GM19455 (cell line): ENCODE measurements around the gene ERVH48-1.
"Not testable (repeated sequence)": the region's sequence is repeated elsewhere in the genome, so short reads cannot be mapped to it uniquely, and the experiment has no call there.

Experiments used
- ATAC-seq: cut with Tn5 transposase; IDR thresholded peaks from one replicate; pipeline ENCODE4 v1.9.1; 2021; ENCODE audit not compliant: unreplicated experiment

Gene ERVH48-1

DNA sequence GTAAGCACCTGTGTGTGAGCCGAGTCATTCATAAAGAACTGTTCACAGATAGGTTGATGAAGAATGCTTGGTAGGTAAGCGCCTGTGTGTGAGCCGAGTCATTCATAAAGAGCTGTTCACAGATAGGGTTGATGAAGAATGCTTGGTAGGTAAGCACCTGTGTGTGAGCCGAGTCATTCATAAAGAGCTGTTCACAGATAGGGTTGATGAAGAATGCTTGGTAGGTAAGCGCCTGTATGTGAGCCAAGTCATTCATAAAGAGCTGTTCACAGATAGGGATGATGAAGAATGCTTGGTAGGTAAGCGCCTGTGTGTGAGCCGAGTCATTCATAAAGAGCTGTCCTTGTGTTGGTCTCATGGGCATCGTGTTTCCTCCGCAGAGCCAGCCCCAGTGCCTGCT lies 16.9 kb downstream of the ERVH48-1 start:
- not testable (repeated sequence) for ATAC-seq

DNA sequence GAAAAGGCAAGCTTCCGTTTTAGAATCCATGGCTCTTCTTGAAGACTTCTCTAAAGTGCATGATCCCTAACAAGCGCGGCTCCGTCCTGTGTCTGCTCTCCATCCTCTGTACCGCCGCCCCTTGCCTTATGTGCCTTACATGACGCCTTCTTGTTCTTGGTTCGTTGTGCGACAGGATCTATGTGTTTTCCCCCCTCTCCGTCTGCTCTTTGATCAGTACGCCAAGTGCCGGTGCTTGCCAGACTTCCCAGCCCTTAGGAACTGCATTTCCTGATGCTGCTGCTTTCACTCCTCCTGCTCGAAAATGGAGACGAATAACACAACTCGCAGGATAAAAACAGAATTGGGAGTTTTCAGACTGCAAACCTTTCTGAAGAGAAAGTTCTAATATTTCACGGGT lies 19.2 kb downstream of the ERVH48-1 start:
- no peak for ATAC-seq

- ATAC-seq, result no peak
These were observed 20.2 kb downstream of the ERVH48-1 start for GRCh38 chr21:42905195-42905594.

DNA sequence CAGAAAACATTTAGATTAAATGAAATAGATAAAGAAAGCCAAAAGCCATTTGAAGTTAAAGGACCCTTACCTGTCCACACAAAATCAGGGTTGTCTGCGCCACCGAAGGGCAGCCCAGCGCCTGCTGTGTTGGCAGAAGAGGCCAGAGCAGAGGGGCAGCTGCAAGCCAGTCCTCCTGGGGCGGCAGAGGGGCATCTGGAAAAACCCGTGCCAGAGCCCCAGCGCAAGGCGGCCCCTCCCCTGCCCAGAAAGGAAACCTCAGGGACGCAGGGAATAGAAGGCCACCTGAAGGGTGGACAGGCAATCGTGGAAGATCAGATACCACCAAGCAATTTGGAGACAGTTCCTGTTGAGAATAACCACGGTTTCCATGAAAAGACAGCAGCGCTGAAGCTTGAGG lies 21.6 kb downstream of the ERVH48-1 start:
- no peak for ATAC-seq

DNA sequence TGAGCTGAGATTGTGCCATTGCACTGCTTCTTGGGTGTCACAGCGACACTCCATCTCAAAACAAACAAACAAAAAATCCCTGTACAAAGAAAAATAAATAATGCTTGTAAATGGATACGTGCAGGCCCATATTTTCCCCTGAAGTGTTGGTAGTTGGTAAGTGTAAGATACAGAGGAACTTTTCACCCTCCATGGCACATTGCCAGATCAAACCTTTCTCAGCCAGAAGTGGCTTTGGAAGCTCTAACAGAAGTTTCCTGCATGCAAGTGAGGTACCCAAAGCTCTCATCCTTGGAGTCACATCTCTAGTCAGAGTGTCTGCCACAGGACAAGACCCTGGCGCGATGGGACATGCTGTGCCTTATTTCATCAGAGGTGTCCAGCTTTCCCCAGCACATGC lies 25.0 kb downstream of the ERVH48-1 start:
- ATAC-seq, result no peak

DNA sequence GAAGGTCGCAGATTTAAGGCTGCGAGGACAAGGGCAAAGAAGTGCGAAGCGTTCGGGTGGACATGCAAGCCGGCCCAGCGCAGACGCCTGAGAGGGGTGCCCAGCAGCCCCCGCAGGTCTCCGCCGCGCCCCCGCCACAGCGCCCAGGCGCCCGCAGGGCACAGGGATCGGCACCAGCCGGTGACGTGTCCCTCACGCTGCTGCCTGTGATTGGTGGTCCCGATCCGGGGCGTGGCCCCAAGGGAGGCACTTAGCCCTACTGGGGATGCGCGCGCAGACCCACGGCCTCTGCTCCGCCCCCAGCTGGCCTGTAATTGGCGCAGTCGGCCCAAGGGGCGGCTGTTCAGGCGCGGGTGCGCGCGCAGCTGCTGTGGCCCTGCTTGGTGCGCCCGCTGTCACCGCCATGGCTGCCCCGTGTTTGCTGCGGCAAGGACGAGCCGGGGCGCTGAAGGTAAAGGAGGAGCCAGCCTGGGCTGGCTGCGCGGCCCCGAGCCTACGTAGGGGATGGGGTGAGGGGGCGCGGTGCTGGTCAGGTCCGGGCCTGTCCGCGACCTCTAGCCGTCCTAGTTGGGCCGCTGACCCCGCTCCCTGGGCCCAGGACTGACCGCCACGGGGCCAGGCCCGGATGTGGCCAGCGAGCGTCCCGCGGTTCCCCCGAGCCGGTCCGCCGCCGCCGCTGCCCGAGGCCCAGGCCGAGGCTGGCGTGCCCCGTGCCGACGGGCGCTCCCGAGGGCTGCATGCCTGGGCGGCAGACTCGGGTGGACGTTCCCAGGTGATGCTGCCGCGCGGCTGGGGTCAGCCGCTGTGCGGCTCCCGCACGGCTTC lies 32.3 kb downstream of the ERVH48-1 start, which contains the start of gene NDUFV3:
TSS of gene NDUFV3 (plus strand) at position 379 of the 825 bp plus-strand sequence. CDS start at position 404, 25 bp downstream.
- ATAC-seq, result peak; percentile 88

- ATAC-seq, result peak; percentile 20
These were observed 32.9 kb downstream of the ERVH48-1 start for GRCh38 chr21:42892582-42892930.

DNA sequence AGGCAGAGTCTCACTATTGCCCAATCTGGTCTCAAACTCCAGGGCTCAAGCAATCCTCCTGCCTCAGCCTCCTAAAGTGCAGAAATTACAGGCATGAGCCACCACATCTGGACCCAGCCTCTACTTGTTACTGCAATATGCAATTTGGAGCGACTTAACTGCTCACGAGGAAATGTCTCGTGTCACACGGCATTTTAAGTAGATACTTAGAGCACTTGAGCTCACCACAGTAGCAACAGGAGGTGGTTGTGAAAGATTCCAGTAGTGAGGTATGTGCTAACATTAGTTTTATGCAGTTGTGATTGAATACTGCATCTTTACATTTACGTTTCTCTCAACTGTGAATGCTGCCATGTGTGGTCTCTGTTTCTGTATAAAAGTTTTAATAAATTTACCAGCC lies 38.1 kb downstream of the ERVH48-1 start:
- no peak for ATAC-seq

GRCh38 chr21:42883921-42884320 lies 41.5 kb downstream of the ERVH48-1 start:
- ATAC-seq, result no peak

DNA sequence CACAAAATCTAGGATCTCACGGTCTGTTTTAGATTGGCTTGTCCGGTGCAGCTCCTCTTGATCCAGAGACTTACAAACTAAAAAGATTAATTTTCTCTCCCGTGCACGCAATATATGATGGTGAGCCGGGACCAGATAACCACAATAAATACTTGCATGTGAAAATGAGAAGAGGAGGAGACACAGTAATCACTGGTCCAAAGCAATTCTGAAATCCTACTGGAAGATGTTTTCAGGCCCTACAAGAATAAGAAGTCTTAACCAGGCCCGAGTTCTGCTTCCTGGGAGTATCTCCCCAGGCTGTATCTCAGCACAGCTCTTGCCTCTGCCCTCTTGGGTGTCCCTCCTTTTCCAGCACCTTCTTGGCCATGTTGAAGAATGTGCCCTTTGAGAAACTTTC lies 45.1 kb downstream of the ERVH48-1 start:
- no peak for ATAC-seq

DNA sequence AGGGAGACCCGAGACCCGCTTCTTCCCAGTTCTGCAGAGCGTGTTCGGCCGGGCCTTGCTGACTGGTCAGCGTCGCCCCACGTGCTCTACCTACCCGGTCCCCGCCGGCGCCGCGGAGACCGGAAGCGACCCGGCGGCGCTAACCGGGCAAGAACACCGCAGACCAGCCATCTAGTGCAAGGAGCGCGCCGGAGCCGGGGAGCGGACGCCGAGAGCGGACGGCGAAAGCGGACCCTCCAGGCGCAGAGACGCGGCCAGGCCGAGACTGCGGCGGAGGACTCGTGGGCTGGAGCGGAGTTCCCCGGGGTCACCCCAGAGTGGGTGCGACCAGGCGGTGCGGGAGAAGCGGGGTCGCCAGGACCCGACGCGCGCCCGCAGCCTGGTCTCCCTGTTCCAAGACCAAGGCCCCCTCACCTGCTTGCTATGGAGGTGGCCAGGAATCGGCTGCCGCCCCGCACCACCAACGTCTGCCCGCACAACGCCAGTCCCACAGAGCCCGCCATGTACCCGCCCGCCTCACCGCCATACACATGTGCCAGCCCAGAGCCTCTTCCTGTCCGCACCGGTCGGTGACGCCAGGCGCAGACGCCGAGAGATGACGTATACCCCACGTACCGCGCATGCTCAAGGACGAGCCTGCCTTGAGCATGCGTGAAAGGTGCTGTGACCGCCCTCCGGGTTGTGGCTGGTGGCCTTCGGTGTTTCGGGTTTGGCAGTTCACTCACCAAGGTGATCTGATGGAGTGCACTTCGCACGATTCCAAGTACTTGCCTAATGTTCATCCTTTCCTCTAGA lies 46.2 kb downstream of the ERVH48-1 start, which contains the start of gene WDR4:
TSS of gene WDR4 (minus strand) at position 547 of the 795 bp plus-strand sequence. CDS start at position 503, 44 bp downstream.
- peak; percentile 83 for ATAC-seq

- peak; percentile 19 for ATAC-seq
These were observed 46.8 kb downstream of the ERVH48-1 start for GRCh38 chr21:42878678-42878992.

- ATAC-seq, result not testable (repeated sequence)
These were observed 49.6 kb downstream of the ERVH48-1 start for GRCh38 chr21:42875811-42876210.

DNA sequence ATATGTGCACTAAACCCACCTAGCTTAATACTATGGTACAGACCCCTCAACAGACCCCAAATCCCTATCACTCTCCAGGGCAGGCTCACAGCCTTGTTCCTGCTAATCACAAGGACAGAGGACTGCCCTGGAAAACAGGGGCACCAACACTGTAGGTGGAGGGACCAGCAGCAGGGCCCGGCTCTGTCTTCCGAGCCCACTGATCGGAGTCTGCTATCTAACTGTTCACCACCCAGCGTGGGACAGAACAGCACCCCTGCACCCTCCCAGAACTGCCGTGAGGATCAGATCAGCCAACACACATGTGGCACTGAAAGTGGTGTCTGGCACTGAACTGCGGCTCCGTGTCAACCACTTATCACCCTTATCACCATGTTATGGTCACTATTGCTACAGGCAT lies 52.3 kb downstream of the ERVH48-1 start:
- no peak for ATAC-seq

DNA sequence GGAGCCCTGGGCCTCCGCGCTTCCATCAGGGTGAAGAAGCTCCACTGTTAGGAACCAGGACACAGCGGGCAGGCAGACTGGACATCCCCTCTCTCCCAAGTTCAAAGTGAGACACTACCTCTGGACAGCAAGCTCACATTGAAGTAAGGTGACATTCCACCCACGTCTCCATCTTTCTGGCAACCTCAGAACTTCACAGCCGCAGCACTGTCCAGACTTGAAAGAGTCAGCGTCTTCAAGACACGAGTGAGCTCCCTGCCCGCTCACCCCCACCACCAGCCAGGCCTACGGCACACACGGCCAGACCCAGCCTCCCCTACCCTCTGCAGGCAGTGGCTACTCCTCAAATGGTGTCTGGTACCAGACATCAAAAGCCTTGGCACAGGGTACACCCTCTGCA lies 57.2 kb downstream of the ERVH48-1 start:
- ATAC-seq, result no peak
